ENCODE data around the gene AVPR2.

Gene AVPR2

DNA sequence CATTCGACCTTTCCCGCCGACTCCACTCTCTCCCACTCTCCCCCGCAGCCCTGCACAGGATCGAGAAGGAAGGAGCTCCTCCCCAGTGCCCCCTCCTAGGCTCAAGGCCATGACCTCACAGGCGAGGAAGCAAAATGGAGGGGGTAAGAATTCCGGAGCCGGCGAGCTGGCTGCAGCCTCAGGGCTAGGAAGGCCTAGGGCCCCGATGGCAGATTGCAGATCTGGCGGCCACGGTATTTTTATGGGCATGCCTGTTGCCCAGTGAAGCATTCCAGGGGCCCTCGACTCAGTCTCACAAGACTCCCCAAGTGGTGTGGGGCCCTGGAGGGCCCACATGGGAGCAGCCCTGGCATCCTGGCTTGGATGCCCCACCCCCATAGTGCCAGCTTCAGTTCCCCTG, 17.6 kb upstream of the AVPR2 start:
- no peak for DNase-seq

DNA sequence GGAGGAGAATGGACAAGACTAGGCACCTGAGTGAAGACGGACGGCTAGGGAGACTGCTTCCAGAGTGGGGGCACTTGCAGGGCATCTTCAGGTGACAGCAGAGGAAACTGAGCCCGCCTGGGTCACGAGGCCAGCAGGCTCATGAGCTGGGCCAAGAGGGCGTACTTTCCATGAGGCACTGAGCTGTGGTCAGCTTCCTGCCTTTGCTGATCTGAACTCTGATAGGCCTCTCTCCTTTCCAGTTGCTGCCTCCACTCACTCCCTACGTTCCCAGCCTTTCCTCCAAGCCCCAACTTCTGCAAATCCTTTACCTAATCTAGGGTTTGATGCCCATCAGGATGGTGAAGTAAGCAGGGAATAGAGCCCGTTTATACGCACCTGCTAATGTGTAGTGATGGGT, 17.1 kb upstream of the AVPR2 start:
- no peak for DNase-seq

DNA sequence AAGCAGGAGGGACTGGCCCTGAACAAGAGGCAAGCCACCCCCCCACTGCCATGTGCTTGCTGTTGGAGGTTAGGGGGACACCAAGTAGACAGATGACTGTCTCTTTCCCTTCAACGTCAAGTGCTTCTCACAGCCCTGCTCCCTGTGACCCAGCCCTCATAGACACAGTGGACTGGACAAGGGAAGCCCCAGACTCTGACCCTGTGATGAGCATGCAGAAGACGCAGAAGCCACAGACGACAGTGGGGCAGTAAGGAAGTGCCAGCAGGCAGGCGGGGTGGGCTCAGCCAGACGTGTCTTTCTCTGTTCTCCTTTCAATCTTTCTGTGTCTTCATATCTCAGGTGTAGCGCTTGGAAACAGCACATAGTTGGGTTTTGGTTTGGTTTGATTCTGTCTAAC, 16.1 kb upstream of the AVPR2 start:
- DNase-seq: no peak

- no peak for DNase-seq
Measured at GRCh38 chrX:153889123-153889522, 15.3 kb upstream of the AVPR2 start.

DNA sequence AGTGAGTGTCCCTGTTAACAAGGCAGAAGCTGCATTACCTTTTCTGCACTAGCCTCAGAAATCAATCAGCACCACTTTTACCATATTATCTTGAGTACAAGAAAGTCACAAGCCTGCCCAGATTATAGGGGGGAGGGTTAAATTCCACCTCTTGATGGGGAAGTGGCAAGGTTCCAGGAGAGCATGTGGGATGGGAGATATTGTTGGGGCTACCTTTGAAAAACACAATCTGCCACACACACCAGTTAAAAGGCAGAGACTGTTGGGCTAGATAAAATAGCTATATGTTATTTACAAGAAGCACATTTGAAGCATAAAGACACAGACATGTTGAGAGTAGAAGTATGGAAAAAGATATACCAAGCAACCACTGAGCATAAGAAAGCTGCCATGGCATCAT, 6.6 kb upstream of the AVPR2 start:
- no peak for DNase-seq

GRCh38 chrX:153900831-153901752, 3.4 kb upstream of the AVPR2 start:
- DNase-seq: no peak

DNA sequence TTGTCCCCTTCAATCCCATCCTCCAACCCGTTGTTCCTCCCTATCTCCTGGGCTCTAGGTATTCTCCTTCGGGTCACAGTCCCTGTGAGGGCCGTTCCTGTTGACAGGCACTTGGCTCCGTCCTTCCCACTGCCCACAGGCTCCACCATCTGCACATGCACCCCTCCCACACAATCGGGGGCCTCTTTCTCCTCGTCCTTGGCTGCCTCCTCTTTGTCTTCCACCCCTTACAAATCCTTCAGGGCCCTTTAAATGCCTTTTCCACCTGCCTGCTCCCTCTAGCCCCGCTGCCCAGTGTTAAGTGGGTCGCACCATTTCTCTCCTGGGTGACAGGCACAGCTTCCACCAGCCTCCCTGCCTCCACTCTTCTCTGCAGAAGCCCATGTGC, 2.7 kb upstream of the AVPR2 start:
- no peak for DNase-seq

DNA sequence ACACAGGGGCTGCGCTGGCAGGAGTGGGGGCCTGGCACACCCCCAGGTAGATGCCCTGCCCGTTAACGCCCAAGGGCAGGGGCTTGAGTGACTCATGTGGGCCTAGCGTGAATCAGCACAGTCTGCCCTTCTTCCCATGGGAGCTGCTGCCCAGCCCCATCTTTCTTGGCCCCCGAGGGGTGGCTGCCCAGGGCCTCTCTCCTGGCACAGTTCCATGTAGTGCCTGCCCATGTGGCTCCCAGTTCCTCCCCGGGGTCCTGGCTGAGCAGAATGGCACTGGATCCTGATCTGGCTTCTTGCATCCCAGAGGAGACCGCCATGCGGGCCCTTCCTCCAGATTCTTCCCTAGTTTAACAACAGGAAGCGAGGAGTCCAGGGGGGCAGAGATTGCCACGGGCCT, 2.1 kb upstream of the AVPR2 start:
- no peak for DNase-seq

DNA sequence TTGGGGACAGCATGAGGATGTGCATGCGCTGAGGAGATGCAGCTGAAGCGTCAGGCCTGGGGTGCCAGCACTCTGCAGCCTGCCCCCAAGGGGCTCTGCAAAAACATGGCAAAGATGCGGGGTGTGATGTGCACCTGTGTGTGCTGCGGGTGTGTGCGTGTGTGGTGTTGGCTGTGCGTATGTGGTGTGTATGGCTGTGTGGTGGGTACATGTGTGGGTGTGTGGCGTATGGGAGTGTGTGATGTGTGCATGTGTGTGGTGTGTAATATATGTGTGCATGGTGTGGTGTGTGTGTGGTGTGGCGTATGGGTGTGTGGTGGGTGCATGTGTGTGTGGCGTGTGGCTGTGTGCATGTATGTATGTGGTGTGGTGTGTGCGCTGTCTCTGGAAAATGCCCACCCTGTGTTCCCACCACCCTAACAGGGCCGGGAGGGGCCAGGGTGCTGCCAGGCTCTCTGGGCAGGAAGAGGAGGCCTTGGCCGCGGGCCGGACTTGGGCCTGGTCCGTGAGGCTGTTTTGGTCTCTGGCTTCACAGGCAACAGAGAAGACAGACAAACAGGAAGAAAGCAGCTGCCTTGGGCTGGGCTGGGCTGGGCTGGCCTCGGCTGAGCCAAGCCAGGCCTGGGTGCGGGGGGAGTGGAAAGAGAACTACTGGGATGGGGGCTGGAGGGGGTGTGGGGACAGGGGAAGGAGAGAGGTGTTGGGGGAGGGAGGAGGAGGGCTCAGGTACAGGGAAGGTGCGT, 1.1 kb upstream of the AVPR2 start:
- DNase-seq: no peak

DNA sequence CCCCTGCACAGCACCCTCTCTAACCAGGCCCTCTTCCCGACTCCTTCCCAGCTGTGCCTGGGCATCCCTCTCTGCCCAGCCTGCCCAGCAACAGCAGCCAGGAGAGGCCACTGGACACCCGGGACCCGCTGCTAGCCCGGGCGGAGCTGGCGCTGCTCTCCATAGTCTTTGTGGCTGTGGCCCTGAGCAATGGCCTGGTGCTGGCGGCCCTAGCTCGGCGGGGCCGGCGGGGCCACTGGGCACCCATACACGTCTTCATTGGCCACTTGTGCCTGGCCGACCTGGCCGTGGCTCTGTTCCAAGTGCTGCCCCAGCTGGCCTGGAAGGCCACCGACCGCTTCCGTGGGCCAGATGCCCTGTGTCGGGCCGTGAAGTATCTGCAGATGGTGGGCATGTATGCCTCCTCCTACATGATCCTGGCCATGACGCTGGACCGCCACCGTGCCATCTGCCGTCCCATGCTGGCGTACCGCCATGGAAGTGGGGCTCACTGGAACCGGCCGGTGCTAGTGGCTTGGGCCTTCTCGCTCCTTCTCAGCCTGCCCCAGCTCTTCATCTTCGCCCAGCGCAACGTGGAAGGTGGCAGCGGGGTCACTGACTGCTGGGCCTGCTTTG, 1.1 kb downstream of the AVPR2 start:
- no peak for DNase-seq

- peak; percentile 48 for DNase-seq
Measured at GRCh38 chrX:153906126-153906917, 1.8 kb downstream of the AVPR2 start.

- DNase-seq: no peak
Measured at GRCh38 chrX:153907456-153907855, 3.0 kb downstream of the AVPR2 start.

DNA sequence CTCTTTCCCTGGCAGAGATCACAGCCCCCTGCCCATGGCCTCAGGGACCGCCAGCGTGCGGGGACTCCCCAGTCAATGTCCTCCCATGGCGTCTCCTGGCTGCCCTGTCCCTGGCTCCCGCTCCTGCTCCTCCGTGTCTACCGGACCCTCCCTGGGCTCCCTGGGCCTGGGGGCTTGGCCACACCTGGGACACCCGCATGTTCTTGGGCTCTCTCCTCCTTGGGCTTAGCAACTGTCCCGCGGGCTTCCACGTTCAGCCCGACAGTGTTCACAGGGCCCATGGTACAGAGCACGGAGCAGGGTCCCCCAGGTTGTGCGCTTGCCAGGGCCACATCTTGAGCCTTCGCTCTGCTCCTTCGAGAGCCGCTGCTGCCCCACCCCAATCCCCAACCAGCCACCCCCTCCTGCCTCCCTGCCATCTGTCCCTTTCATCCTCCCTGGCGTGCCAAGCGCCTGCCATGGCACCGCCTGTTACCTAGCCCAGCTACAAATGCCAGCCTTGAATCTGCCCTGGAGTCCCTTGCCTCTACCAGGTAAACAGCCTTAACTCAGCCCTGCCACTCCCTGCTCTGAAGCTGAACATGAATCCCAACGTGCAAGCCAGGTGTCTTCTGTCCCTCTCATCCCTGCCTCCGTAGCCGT, 3.9 kb downstream of the AVPR2 start:
- DNase-seq: no peak

DNA sequence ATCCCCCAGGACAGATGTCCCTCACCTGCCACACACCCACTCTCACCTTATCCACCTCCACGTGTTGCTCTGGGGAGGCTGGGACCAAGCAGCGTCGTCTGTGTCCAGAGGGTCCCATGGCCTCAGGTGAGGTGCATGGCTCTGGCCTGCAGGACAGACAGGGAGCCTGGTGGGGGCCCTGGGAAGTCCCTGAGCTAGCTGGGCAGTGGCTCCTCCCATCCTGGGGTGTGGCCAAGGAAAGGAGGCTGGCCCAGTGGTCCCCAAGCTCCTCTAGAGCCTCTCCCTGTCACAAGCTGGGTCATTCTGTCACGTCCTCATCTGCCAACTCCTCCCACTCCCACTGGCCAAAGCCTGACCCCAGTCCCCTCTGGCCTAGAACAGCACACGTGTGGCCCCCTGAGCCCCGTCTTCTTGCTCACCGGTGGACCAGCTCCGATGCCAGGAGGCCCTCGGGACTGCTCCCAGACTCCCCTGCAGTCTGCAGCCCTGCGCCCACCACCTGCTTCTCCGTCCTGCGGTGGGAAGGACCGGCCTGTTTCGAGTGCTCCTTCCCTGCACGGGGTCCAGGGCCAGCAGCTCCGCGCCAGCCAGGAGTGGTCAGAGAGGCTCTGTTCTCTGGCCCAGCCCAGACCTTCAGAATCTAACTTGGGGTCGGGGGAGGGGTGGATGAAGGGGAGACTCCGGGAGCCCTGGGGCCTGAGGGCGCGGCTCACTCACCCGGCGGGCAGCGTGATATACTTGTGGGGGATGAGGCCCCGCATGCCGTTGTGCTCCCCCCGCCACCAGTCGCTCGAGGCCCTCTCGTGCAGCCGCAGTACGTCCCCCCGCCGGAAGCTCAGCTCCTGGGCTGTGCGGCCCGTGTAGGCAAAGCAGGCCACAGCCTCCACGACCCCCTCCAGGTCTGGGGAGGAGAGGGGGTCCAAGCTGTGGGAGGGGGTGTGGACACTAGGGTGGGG, 4.8 kb downstream of the AVPR2 start:
- no peak for DNase-seq

GRCh38 chrX:153909980-153910360, 5.5 kb downstream of the AVPR2 start:
- no peak for DNase-seq

DNA sequence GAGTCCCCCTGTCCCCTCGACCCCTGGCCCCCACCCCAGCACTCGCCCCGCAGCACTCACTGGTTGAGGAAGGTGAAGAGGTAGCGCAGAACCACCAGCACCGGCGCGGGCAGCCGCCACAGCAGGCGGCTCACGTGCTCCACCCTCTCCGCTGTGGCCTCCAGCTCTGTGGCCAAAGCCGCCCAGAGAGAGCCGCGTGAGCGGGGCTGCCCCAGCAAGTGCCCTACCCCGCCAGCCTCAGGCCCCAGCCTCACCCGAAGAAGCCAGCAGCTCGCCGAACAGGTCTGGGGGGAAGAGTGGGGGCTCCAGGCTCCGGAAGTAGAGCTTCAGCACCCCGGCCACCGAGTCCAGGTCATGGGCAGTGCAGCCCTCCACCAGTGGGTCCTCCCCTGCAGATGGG, 6.0 kb downstream of the AVPR2 start:
- DNase-seq: no peak

DNA sequence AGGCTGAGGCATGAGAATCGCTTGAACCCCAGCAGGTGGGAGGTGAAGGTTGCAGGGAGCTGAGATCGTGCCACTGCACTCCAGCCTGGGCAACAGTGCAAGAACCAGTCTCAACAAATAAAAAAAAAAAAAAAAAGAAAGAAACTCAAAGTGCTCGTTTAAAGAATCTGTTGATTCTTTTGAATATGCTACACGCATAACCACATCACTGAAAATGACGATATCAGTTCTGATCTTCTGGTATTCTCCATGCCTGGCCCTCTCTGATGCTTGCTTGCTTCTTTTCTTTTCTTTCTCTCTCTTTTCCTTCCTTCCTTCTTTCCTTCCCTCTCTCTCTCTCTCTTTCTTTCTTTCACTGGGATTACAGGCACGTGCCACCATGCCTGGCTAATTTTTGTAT, 7.3 kb downstream of the AVPR2 start:
- DNase-seq: no peak

GRCh38 chrX:153913211-153913610, 8.7 kb downstream of the AVPR2 start:
- DNase-seq: no peak

GRCh38 chrX:153913701-153914100, 9.2 kb downstream of the AVPR2 start:
- DNase-seq: no peak

DNA sequence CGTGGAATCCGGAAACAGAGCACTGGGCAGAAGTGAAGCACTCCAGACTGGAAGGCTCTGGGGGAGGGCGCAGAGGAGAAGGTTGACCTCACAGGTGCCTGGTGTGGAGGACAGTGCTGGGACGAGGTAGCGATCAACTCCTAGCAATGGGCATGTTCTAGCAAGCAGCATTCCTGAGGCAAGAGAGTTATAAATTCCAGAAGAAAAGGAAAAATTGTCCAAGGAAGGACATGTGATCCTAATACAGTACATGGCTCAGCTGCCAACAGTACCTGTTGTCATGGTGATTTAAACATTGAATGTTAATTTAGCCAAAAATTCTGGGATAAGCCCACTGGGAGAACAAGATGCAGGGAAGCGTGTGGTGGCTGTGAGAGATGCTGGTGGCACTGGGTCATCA, 13.4 kb downstream of the AVPR2 start:
- no peak for DNase-seq

GRCh38 chrX:153919281-153919680, 14.8 kb downstream of the AVPR2 start:
- DNase-seq: no peak

All from activated gamma-delta T cell (primary cell).